A549 treated with AZD2906 at 1 μM for 4 hours (cell line): ENCODE measurements around the gene C17orf100. TPM values are rescaled to one million over a fixed set of nuclear protein-coding genes. Genes with fewer than 3 reads are reported as not detected.

Experiments
- total RNA-seq: library from RNA; stranded (reverse); fragments of 200-300 nt; extraction: Qiagen RNA extraction; gene quantifications from 5 replicates; pipeline ENCODE4 v1.2.3, GENCODE V29; 2022

C17orf100 gene
- 1.8 to 3.2 TPM (median 2.7 TPM) in 5 replicates for total RNA-seq

DNA sequence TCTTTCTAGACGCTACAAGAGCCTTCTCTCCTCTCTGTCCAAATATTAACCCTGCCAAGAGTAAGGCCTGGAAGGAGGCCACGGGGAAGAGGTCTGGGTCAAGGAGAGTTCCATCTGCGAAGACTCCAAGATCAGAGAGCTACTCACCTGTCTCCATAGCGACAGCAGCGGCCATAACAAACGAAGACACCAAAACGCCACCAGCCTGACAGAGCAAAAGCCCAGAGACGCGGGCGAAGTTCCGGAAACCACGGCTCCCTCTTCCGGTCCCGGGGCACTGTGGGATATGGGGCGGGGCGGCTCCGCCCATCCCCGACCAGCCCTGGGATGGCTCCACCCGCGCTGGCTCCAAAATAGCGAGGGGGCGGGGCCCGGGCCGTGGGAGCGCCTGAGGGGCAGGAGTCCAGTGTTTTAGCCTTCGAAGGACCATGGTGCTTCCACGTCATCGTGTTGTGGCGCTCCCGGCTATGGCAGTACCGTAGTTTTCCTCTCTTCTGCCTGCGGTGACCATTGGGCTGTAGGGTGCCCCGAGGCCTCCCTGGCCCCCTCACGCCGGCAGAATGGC lies at the start of gene C17orf100, which contains the start of gene MED31:
C17orf100 (plus strand) TSS at position 409 of the 565 bp plus-strand sequence; CDS start at position 561, 152 bp downstream.
MED31 (minus strand) TSS at position 252 of the 565 bp plus-strand sequence; CDS start at position 175, 77 bp downstream.

DNA sequence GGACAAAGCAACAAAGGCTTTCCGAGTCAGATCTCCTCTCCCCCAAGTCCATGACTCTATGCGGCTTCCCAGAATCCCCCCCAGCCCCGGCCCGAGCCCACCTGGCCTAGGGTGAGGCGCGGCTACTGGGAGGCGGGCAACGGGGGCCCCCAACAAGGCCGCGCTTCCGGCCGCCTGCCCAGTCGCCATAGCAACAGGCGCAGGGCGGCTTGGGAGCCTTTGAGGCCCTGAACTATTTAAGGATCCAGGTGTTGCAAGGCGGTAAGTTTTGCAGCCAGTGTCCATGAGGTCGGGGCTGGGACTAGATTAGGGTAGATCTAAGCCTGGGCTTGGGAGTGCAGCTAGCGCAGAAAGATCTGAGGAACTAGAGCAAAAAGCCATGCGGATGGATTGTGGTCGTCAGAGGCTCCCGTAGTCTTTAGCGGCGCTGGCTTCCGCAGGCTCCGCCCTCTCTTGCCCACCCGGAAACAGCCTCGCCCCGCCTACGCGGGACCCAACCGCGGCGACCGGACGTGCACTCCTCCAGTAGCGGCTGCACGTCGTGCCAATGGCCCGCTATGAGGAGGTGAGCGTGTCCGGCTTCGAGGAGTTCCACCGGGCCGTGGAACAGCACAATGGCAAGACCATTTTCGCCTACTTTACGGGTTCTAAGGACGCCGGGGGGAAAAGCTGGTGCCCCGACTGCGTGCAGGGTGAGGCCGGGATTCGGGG lies 10.9 kb upstream of the C17orf100 start, which contains the start of the genes KIAA0753 and TXNDC17:
KIAA0753 (minus strand) TSS at position 176 of the 711 bp plus-strand sequence. CDS start 5,608 bp downstream, outside the sequence.
TXNDC17 (plus strand) TSS at position 525 of the 711 bp plus-strand sequence; CDS start at position 548, 23 bp downstream.

Other genes starting within 250 kb of the C17orf100 start
- not detected in 5 replicates for gene AIPL1, start 216.6 kb upstream of the C17orf100 start, total RNA-seq
- gene PIMREG, start 207.3 kb upstream of the C17orf100 start, total RNA-seq: 39.0 to 51.9 TPM (median 47.7 TPM) in 5 replicates
- 1.8 to 2.8 TPM (median 2.2 TPM) in 5 replicates for gene PITPNM3, start 95.2 kb upstream of the C17orf100 start, total RNA-seq
- 17.6 to 20.5 TPM (median 17.8 TPM) in 5 replicates for gene KIAA0753, start 11.1 kb upstream of the C17orf100 start, total RNA-seq
- gene TXNDC17, start 10.7 kb upstream of the C17orf100 start, total RNA-seq: 393 to 446 TPM (median 420 TPM) in 5 replicates
- 16.1 to 31.2 TPM (median 28.2 TPM) in 5 replicates for gene MED31, start 157 bp upstream of the C17orf100 start, total RNA-seq
- 0.17 to 0.32 TPM (median 0.19 TPM) in 5 replicates for gene SLC13A5, start 61.6 kb downstream of the C17orf100 start, total RNA-seq
- not detected in 5 replicates for gene XAF1, start 104.3 kb downstream of the C17orf100 start, total RNA-seq
- not detected in 5 replicates for gene FBXO39, start 124.5 kb downstream of the C17orf100 start, total RNA-seq
- gene TEKT1, start 180.0 kb downstream of the C17orf100 start, total RNA-seq: 0.07 to 0.22 TPM (median 0.15 TPM) in 4 of 5 replicates, not detected in the other